Activated T-helper 17 cell treated with anti-CD3 and anti-CD28 coated beads, Interleukin-2, amount 50 U/mL, for 72 hours (primary cell): ENCODE data around the gene NANS. TPM values are rescaled to one million over a fixed set of nuclear protein-coding genes. Genes with fewer than 3 reads are reported as not detected.
"Not testable (repeated sequence)": the region's sequence is repeated elsewhere in the genome, so short reads cannot be mapped to it uniquely, and the experiment has no call there.

ENCODE experiments used
- ATAC-seq: fragments of 150-1000 bp; cut with Tn5 transposase; replicated peaks from 2 replicates; pipeline ENCODE4 v1.10.0; 2021; ENCODE audit warnings: mild to moderate bottlenecking, moderate library complexity
- H3K27ac Mint-ChIP-seq: one replicate; pipeline ENCODE4 v1.8.0; 2022; ENCODE audit warnings: mixed read lengths
- H3K27me3 Mint-ChIP-seq: one replicate; pipeline ENCODE4 v1.8.0; 2022; ENCODE audit warnings: mixed read lengths
- H3K36me3 Mint-ChIP-seq: one replicate; pipeline ENCODE4 v1.8.0; 2022; ENCODE audit warnings: low read depth, mild to moderate bottlenecking, mixed read lengths
- H3K4me1 Mint-ChIP-seq: one replicate; pipeline ENCODE4 v1.8.0; 2022; ENCODE audit warnings: mixed read lengths
- H3K4me3 Mint-ChIP-seq: one replicate; pipeline ENCODE4 v1.8.0; 2022; ENCODE audit warnings: mild to moderate bottlenecking, mixed read lengths
- H3K9me3 Mint-ChIP-seq: one replicate; pipeline ENCODE4 v1.8.0; 2022; ENCODE audit warnings: mixed read lengths
- total RNA-seq, 2 donors: library from RNA; stranded (reverse); gene quantifications; one replicate each; pipeline ENCODE4 v1.2.3, GENCODE V29; 2022

The NANS gene
- total RNA-seq, 2 donors from 2014 or later, result 46.4 to 54.4 TPM

GRCh38 chr9:98050351-98050750 is 6.2 kb upstream of the NANS start:
- H3K27me3 Mint-ChIP-seq, result no peaks in the 10 kb centered on the region
- ATAC-seq, result no peak
- peaks cover 7% of the 10 kb centered on the region for H3K4me1 Mint-ChIP-seq

DNA sequence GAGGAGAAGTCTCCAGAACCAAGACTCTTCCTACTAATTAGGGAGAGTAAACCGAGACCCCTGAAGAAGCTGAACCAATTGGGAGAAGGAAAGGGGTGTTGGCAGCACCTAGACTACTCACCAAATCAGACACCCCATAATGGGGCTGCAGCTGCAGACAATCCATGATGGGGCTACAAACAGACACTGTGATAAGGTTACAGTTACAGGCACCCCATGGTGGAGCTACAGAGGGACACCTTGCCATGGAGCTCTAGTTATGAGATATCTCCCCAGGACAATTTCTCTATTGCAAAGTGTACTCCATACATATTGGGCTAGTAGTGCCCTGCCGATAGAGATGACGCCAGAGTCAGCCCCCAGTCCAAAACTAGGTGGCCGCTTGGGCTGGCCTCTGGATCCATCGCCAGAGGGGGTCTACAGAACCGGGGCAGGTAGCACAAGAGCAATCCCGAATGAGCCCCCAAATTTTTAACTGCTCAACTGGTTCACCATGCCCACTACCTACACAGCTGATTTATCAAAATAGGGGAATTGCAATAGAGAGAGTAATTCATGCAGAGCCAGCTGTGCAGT is 2.1 kb upstream of the NANS start:
- Mint-ChIP-seq H3K4me1 (peaks cover 5% of the 10 kb centered on the region), H3K36me3 (peaks cover 21% of the 10 kb centered on the region), H3K4me3 (peak overlapping the region; percentile 98), H3K27me3 (no peaks in the 10 kb centered on the region), H3K27ac (no peak overlapping the region), H3K9me3 (no peaks in the 10 kb centered on the region)
- no peak for ATAC-seq

More at GRCh38 chr9:98050351-98050750, 6.2 kb upstream of the NANS start:
- Mint-ChIP-seq H3K36me3 (peaks cover 47% of the 10 kb centered on the region), H3K9me3 (no peaks in the 10 kb centered on the region), H3K27ac (no peak overlapping the region), H3K4me3 (no peak overlapping the region)

DNA sequence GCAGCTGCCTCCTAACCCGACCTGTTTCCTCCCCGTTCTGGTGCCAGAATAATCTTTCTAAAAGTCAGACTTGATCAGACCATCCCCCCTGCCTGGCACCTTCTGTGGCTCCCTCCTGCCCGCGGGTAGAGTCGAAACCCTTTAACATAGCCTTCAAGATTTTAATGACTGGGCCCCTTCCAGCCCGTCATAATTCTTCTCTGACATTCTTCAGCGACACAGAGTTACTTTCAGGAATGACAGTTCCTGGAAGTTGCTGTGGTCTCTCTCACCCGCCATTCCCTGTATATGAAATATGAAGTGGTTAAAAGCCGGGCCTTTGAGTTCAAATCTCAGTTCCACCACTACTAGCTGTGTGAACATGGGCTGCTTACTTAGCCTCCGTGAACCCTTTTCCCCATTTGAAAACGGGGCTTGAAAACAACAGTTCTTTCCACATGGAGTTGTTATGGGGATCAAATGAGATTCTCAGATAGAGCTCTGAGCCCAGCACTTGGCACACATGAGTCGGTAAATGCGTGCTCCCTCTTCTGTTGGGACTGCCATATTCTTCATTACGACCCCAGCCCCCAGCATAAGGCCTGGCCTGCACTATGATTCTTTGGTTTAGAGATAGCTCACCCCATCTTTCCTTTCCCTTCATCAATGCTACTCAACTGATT is 737 bp downstream of the NANS start:
- H3K27ac Mint-ChIP-seq, result peak overlapping the region; percentile 98
- peak overlapping the region; percentile 98 for H3K4me3 Mint-ChIP-seq
- H3K36me3 Mint-ChIP-seq, result peaks cover 26% of the 10 kb centered on the region
- no peaks in the 10 kb centered on the region for H3K27me3 Mint-ChIP-seq
- no peaks in the 10 kb centered on the region for H3K9me3 Mint-ChIP-seq
- H3K4me1 Mint-ChIP-seq, result no peaks in the 10 kb centered on the region
- ATAC-seq, result no peak

GRCh38 chr9:98062161-98062560 is 5.6 kb downstream of the NANS start:
- no peak for ATAC-seq
- H3K27ac Mint-ChIP-seq, result no peak overlapping the region
- peaks cover 70% of the 10 kb centered on the region for H3K36me3 Mint-ChIP-seq
- H3K4me1 Mint-ChIP-seq, result peaks cover 4% of the 10 kb centered on the region
- H3K9me3 Mint-ChIP-seq, result no peaks in the 10 kb centered on the region
- H3K27me3 Mint-ChIP-seq, result no peaks in the 10 kb centered on the region
- H3K4me3 Mint-ChIP-seq, result no peak overlapping the region

- ATAC-seq, result no peak
- Mint-ChIP-seq H3K36me3 (peaks cover 72% of the 10 kb centered on the region), H3K4me1 (peaks cover 4% of the 10 kb centered on the region), H3K27me3 (no peaks in the 10 kb centered on the region), H3K27ac (no peak overlapping the region), H3K9me3 (no peaks in the 10 kb centered on the region), H3K4me3 (no peak overlapping the region)
These were observed 8.3 kb downstream of the NANS start for GRCh38 chr9:98064623-98065392.

DNA sequence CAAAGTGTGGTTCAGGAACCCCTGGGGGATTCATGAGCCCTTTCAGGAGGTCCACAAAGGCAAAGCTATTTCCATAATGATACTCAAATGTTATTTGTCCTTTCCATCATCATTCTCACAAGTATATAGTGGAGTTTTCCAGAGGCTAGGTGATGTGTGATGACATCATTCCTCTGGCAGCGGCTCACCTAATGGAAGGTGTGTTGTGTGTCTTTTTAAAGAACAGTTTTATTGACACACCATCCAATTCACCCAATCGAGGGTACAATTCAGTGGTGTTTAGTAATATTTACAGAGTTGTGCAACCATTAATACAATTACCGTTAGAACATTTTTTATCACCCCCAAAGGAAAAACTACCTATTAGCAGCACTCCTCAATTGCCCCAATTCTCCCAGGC is 9.7 kb downstream of the NANS start:
- Mint-ChIP-seq H3K4me3 (no peak overlapping the region), H3K9me3 (no peaks in the 10 kb centered on the region), H3K4me1 (peaks cover 4% of the 10 kb centered on the region), H3K27me3 (no peaks in the 10 kb centered on the region), H3K36me3 (peaks cover 71% of the 10 kb centered on the region), H3K27ac (no peak overlapping the region)
- no peak for ATAC-seq

- no peak overlapping the region for H3K4me3 Mint-ChIP-seq
- no peaks in the 10 kb centered on the region for H3K9me3 Mint-ChIP-seq
- no peaks in the 10 kb centered on the region for H3K27me3 Mint-ChIP-seq
- H3K36me3 Mint-ChIP-seq, result peaks cover 74% of the 10 kb centered on the region
- H3K27ac Mint-ChIP-seq, result no peak overlapping the region
- peaks cover 4% of the 10 kb centered on the region for H3K4me1 Mint-ChIP-seq
- no peak for ATAC-seq
These were observed 10.7 kb downstream of the NANS start for GRCh38 chr9:98067184-98067583.

DNA sequence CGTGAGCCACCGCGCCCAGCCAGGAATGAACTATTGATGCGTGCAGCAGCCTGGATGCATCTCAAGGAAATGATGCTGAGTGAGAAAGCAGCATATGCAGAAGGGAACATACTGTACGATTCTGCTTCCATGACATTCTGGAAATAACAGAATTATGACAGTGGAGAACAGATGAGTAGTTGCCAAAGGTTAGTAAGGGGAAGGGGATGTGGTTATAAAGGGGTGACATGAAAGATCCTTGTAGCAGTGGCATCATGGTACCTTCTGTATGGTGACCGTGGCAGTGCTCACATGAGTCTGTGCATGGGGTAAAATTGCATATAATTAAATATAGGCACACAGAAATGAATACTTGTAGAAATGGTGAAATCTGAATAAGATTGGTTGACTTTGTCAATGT is 13.0 kb downstream of the NANS start:
- no peak for ATAC-seq
- Mint-ChIP-seq H3K4me3 (no peak overlapping the region), H3K4me1 (peaks cover 4% of the 10 kb centered on the region), H3K9me3 (no peaks in the 10 kb centered on the region), H3K36me3 (peaks cover 50% of the 10 kb centered on the region), H3K27ac (no peak overlapping the region), H3K27me3 (no peaks in the 10 kb centered on the region)

- no peaks in the 10 kb centered on the region for H3K27me3 Mint-ChIP-seq
- H3K36me3 Mint-ChIP-seq, result peaks cover 39% of the 10 kb centered on the region
- no peak overlapping the region for H3K27ac Mint-ChIP-seq
- no peaks in the 10 kb centered on the region for H3K9me3 Mint-ChIP-seq
- H3K4me1 Mint-ChIP-seq, result peaks cover 12% of the 10 kb centered on the region
- no peak overlapping the region for H3K4me3 Mint-ChIP-seq
- ATAC-seq, result no peak
These were observed 14.2 kb downstream of the NANS start for GRCh38 chr9:98070704-98071103.

DNA sequence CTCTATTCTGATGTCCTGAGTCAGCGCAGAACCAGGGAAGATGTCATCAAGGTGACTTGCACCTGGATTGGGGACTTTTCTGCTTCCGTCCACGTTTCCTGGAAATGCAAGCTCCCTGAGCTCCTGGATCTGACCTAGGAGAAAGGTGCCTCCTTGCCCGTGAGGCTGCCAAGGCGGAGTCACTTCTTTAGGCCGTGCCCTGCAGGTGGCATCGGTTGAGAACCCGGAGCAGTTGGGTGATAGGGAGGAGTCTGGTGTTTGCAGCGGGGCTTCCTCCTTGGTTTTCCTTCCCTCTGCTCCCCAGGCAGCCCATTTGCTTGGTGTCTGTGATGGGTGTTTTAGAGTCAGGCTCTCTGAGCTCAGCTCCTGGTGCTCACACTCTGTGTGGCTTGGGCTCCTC is 15.2 kb downstream of the NANS start:
- no peaks in the 10 kb centered on the region for H3K27me3 Mint-ChIP-seq
- no peak overlapping the region for H3K4me3 Mint-ChIP-seq
- ATAC-seq, result no peak
- no peaks in the 10 kb centered on the region for H3K9me3 Mint-ChIP-seq
- H3K4me1 Mint-ChIP-seq, result peaks cover 9% of the 10 kb centered on the region
- H3K27ac Mint-ChIP-seq, result no peak overlapping the region
- H3K36me3 Mint-ChIP-seq, result peaks cover 31% of the 10 kb centered on the region

DNA sequence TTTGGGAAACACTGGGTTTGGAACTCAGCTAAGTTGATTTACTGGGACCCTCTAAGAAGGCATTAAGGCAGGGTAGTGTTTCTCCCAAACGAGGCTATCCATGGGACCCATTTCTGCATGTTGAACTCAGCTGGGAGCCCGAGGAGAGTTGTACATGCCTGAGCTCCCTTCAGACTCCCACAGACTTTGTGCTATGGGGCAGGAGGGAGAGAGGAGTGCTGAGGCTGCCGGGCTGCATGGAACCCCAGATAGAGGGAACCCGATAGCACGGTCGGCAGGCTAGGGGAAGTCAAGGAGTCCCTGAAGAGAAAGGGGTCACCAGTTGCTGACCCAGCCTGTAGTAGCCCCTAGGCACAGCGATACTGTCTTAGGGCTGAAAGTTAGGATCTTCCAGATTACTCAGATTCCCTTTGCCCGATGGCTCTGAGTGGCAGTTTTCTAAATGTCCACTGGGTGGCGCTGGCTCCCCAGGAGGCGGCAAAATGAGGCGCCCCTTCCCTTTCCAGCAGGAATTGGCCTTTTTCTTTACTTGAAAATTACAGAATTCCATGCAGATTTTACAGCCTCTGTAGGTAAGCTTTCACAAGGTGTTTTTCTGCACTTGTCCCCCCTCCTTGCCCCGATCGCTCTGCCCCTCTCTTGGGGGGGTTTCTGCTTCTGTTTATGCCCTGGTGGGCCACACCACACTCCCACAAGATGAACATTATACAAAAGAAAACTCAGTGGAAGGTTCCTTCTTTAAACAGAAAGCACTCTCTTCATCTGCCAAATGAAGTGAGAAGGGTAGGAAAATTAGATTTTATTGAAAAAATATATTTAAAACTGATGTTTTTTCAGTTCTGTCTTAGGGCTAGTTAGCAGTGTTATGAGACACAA is 17.8 kb downstream of the NANS start:
- no peak for ATAC-seq
- H3K27ac Mint-ChIP-seq, result peak overlapping the region; percentile 90
- H3K27me3 Mint-ChIP-seq, result no peaks in the 10 kb centered on the region
- peaks cover 45% of the 10 kb centered on the region for H3K36me3 Mint-ChIP-seq
- peak overlapping the region; percentile 86 for H3K4me3 Mint-ChIP-seq
- H3K9me3 Mint-ChIP-seq, result no peaks in the 10 kb centered on the region
- H3K4me1 Mint-ChIP-seq, result peaks cover 15% of the 10 kb centered on the region

DNA sequence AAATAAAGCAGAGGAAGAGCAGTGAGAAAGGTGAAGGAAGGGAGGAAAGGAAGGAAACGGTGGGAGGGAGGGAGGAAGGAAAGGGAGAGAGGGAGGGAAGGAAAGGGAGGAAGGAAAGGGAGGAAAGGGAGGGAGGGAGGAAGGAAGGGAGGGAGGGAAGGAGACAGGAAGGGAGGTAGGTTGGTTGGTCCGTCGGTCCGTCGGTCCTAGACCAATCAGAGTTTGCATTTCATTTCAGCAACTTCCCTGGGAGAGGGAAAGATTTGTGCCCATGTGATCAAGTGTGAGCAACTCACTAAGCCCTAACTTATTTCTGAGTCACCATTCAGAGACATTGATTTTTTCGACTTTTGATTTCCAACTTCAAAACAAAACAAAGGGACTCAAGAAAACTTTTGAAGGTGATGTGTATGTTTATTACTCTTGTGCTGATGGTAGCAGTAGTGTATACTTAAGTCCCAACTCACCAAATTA is 18.8 kb downstream of the NANS start:
- no peaks in the 10 kb centered on the region for H3K9me3 Mint-ChIP-seq
- peak; percentile 91 for ATAC-seq
- peak overlapping the region; percentile 90 for H3K27ac Mint-ChIP-seq
- H3K36me3 Mint-ChIP-seq, result peaks cover 55% of the 10 kb centered on the region
- H3K27me3 Mint-ChIP-seq, result no peaks in the 10 kb centered on the region
- peak overlapping the region; percentile 86 for H3K4me3 Mint-ChIP-seq
- peaks cover 15% of the 10 kb centered on the region for H3K4me1 Mint-ChIP-seq

DNA sequence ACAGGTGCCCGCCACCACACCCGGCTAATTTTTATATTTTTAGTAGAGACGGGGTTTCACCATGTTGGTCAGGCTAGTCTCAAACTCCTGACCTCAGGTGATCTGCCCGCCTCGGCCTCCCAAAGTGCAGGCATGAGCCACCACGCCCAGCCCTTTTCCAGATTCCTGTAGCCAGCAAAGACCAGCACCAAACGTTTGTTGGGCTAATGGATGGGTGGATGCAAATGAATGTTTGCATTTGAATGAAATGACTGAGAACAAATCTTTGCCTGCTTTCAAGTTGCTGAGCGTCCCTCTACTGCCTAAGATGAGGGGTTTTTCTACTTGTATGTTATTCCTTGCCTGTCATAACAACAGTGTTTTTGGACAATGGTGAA is 20.0 kb downstream of the NANS start:
- peaks cover 19% of the 10 kb centered on the region for H3K4me1 Mint-ChIP-seq
- not testable (repeated sequence) for H3K9me3 Mint-ChIP-seq, ATAC-seq, H3K27me3 Mint-ChIP-seq
- peak overlapping the region; percentile 90 for H3K27ac Mint-ChIP-seq
- peaks cover 55% of the 10 kb centered on the region for H3K36me3 Mint-ChIP-seq
- peak overlapping the region; percentile 86 for H3K4me3 Mint-ChIP-seq

GRCh38 chr9:98078895-98079294 is 22.4 kb downstream of the NANS start:
- Mint-ChIP-seq H3K4me1 (peaks cover 37% of the 10 kb centered on the region), H3K27me3 (no peaks in the 10 kb centered on the region), H3K4me3 (no peak overlapping the region), H3K27ac (peak overlapping the region; percentile 85), H3K9me3 (no peaks in the 10 kb centered on the region), H3K36me3 (peaks cover 72% of the 10 kb centered on the region)
- ATAC-seq, result no peak
